Epithelial cell of esophagus (primary cell): ENCODE results near the gene ITGBL1.

Experiments
- DNase-seq: peaks from one replicate; pipeline ENCODE4 v3.0.0; 2010; ENCODE audit warnings: low read depth
- H3K4me3 ChIP-seq: 2 replicates; pipeline ENCODE4 v1.5.1; 2011; ENCODE audit warnings: mild to moderate bottlenecking, low read length, control low read depth
- TF ChIP-seq, protein P1 (sequence below): IDR thresholded peaks from 2 replicates; pipeline ENCODE4 v1.5.1; 2011; ENCODE audit warnings: low read depth, mild to moderate bottlenecking, low read length, control low read depth, inconsistent platforms; ENCODE audit not compliant: insufficient read depth; ENCODE audit errors: missing control alignments

The ITGBL1 gene

GRCh38 chr13:101708115-101708514 is 255.6 kb downstream of the ITGBL1 start:
- H3K4me3 ChIP-seq = no peak overlapping the region
- DNase-seq = no peak
- TF ChIP-seq, protein P1, sequence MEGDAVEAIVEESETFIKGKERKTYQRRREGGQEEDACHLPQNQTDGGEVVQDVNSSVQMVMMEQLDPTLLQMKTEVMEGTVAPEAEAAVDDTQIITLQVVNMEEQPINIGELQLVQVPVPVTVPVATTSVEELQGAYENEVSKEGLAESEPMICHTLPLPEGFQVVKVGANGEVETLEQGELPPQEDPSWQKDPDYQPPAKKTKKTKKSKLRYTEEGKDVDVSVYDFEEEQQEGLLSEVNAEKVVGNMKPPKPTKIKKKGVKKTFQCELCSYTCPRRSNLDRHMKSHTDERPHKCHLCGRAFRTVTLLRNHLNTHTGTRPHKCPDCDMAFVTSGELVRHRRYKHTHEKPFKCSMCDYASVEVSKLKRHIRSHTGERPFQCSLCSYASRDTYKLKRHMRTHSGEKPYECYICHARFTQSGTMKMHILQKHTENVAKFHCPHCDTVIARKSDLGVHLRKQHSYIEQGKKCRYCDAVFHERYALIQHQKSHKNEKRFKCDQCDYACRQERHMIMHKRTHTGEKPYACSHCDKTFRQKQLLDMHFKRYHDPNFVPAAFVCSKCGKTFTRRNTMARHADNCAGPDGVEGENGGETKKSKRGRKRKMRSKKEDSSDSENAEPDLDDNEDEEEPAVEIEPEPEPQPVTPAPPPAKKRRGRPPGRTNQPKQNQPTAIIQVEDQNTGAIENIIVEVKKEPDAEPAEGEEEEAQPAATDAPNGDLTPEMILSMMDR = no peak

GRCh38 chr13:101709952-101710351 is 257.5 kb downstream of the ITGBL1 start:
- DNase-seq = no peak
- H3K4me3 ChIP-seq = no peak overlapping the region
- TF ChIP-seq, protein P1 = no peak

- TF ChIP-seq, protein P1 = no peak
- no peak overlapping the region for H3K4me3 ChIP-seq
- no peak for DNase-seq
These were observed 259.0 kb downstream of the ITGBL1 start for GRCh38 chr13:101711307-101712025.

- DNase-seq = no peak
- H3K4me3 ChIP-seq = no peak overlapping the region
- TF ChIP-seq, protein P1 = no peak
These were observed 259.5 kb downstream of the ITGBL1 start for GRCh38 chr13:101712026-101712348.

GRCh38 chr13:101714195-101714594 is 261.7 kb downstream of the ITGBL1 start:
- TF ChIP-seq, protein P1 = no peak
- no peak for DNase-seq
- no peak overlapping the region for H3K4me3 ChIP-seq

DNA sequence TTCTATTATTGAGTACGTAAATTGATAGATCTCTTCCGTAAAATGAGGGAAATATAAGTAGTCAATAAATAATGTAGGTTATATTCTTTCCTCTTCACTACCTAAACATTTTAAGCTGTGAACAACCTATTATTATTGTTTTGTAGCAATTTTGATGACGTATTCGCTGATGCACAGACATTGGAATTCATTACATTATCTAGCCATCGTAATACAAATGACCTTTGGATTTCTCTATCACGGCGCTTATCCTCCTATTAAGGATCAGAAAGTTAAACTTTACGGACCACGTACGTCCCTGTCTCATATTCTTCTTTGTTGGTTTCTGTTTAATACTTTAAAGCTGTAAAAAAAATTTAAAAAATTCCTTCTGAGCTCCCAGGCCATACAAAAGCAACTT is 264.9 kb downstream of the ITGBL1 start:
- no peak for DNase-seq
- TF ChIP-seq, protein P1 = no peak
- H3K4me3 ChIP-seq = no peak overlapping the region

GRCh38 chr13:101718496-101718895 is 266.0 kb downstream of the ITGBL1 start:
- no peak overlapping the region for H3K4me3 ChIP-seq
- DNase-seq = no peak
- TF ChIP-seq, protein P1 = no peak
